Endothelial cell of umbilical vein (primary cell): Measurements from ENCODE around the gene TWF2. TPM values are rescaled to one million over a fixed set of nuclear protein-coding genes. Genes with fewer than 3 reads are reported as not detected.

Experiments
- BruUV-seq: library from RNA; stranded (reverse); fragments of 400-500 nt; replicated peaks from 2 replicates; lab custom pipeline; 2021; lab: Mats Ljungman, UMichigan
- CTCF ChIA-PET: fragments of 300-600, 350-600 bp; sonication (Branson Sonifier 250); formaldehyde crosslinking; loops from one replicate; lab custom pipeline; 2021; ENCODE audit warnings: antibody characterized with exemption, inconsistent platforms; lab: Charles Lee
- POLR2A ChIA-PET: fragments of 300-600, 350-600 bp; sonication (Branson Sonifier 250); formaldehyde crosslinking; loops from one replicate; lab custom pipeline; 2021; ENCODE audit warnings: antibody characterized with exemption, inconsistent platforms; lab: Charles Lee
- DNase-seq: peaks from one replicate; pipeline ENCODE4 v3.0.0-alpha.2; 2011; ENCODE audit warnings: low read depth, low spot score
- FAIRE-seq: peaks from 2 replicates; lab custom pipeline; 2011; peaks lifted over from hg19 to GRCh38; lab: Jason Lieb, UNC
- H2AFZ ChIP-seq: 2 replicates; pipeline ENCODE4 v1.6.0; 2012; ENCODE audit warnings: low read depth, low read length, control low read depth, inconsistent platforms
- H3K27ac ChIP-seq: 2 replicates; pipeline ENCODE4 v1.5.1; 2011; ENCODE audit warnings: low read depth, mild to moderate bottlenecking, control low read depth, low read length, moderate library complexity; ENCODE audit not compliant: insufficient read depth
- H3K27me3 ChIP-seq, 2 experiments: 2 replicates each; pipeline versions ENCODE4 v1.6.0 to v1.6.1; 2011; ENCODE audit warnings: low read length in 2 of 2, mixed read lengths in 1 of 2; ENCODE audit not compliant: control insufficient read depth in 2 of 2, insufficient read depth in 2 of 2
- H3K36me3 ChIP-seq, 2 experiments: 2 replicates in 1 of 2; 3 replicates in 1 of 2; pipeline ENCODE4 v1.5.1; 2011; ENCODE audit warnings: low read length in 2 of 2, mild to moderate bottlenecking in 1 of 2, moderate library complexity in 1 of 2; ENCODE audit not compliant: control insufficient read depth in 2 of 2, insufficient read depth in 2 of 2; ENCODE audit errors: extremely low read depth in 1 of 2
- H3K4me1 ChIP-seq: 3 replicates; pipeline ENCODE4 v1.5.1; 2011; ENCODE audit warnings: mild to moderate bottlenecking, low read length; ENCODE audit not compliant: control insufficient read depth, insufficient read depth; ENCODE audit errors: extremely low read depth
- H3K4me2 ChIP-seq: 2 replicates; pipeline ENCODE4 v1.6.1; 2011; ENCODE audit warnings: low read length, control low read depth, mixed read lengths; ENCODE audit not compliant: insufficient read depth
- H3K4me3 ChIP-seq, 3 experiments: fragments of 200-600 bp in 1 of 3; sonication (generic), shearing (Covaris generic) in 1 of 3; replicated peaks in 1 of 3; 2 replicates each; pipeline ENCODE4 v1.5.1; 2011 to 2016; ENCODE audit warnings: control low read depth in 3 of 3, low read length in 3 of 3, mild to moderate bottlenecking in 2 of 3, inconsistent platforms in 1 of 3, low read depth in 1 of 3, moderate library complexity in 1 of 3; ENCODE audit not compliant: insufficient read depth in 1 of 3
- H3K79me2 ChIP-seq: 2 replicates; pipeline ENCODE4 v1.6.0; 2012; ENCODE audit warnings: low read length, inconsistent platforms; ENCODE audit not compliant: control insufficient read depth, insufficient read depth
- H3K9ac ChIP-seq: replicated peaks from 2 replicates; pipeline ENCODE3; 2011; ENCODE audit warnings: low read length, control low read depth; ENCODE audit not compliant: insufficient read depth; ENCODE audit errors: extremely low read depth
- H3K9me1 ChIP-seq: replicated peaks from 3 replicates; pipeline ENCODE4 v1.6.0; 2011; ENCODE audit warnings: mild to moderate bottlenecking, low read length; ENCODE audit not compliant: control insufficient read depth, insufficient read depth; ENCODE audit errors: extremely low read depth
- H3K9me3 ChIP-seq: replicated peaks from 2 replicates; pipeline ENCODE4 v1.5.1; 2012; ENCODE audit warnings: low read length, inconsistent platforms; ENCODE audit not compliant: control insufficient read depth, insufficient read depth
- H4K20me1 ChIP-seq: replicated peaks from 2 replicates; pipeline ENCODE3; 2011; ENCODE audit warnings: mild to moderate bottlenecking, low read length; ENCODE audit not compliant: control insufficient read depth, insufficient read depth; ENCODE audit errors: extremely low read depth
- CTCF ChIP-seq, 2 donors: IDR thresholded peaks; 1 replicate in 1 of 2; 2 replicates in 1 of 2; pipeline ENCODE4 v1.5.1; 2011; ENCODE audit warnings: low read length in 2 of 2, mild to moderate bottlenecking in 2 of 2, moderate library complexity in 2 of 2, control low read depth in 1 of 2, inconsistent platforms in 1 of 2, low read depth in 1 of 2; ENCODE audit not compliant: insufficient read depth in 1 of 2; ENCODE audit errors: extremely low read depth in 1 of 2
- EZH2 ChIP-seq: IDR thresholded peaks from 2 replicates; pipeline ENCODE4 v1.6.1; 2012; ENCODE audit warnings: borderline replicate concordance, low read depth, mild to moderate bottlenecking, moderate library complexity, low read length, inconsistent platforms; ENCODE audit not compliant: severe bottlenecking
- POLR2A ChIP-seq: IDR thresholded peaks from 2 replicates; pipeline ENCODE4 v1.6.1; 2012; ENCODE audit warnings: low read depth, mild to moderate bottlenecking, control low read depth, low read length
- POLR2AphosphoS5 ChIP-seq: IDR thresholded peaks from 2 replicates; pipeline ENCODE4 v1.6.1; 2012; ENCODE audit warnings: low read depth, mild to moderate bottlenecking, control low read depth, low read length, moderate library complexity; ENCODE audit not compliant: insufficient read depth
- dilution Hi-C: fragments of 300-500 bp; cut with MboI; formaldehyde crosslinking; loops from one replicate; pipeline ENCODE4 v1.15.0; 2019; ENCODE audit warnings: low sequenced_read_pairs; ENCODE audit not compliant: extremely low pct_ligation_motif_present
- intact Hi-C: fragments of 100-400 bp; cut with micrococcal nuclease; formaldehyde crosslinking; loops from one replicate; pipeline ENCODE4 v1.10.0; 2022
- polyA plus RNA-seq, 4 experiments: library from polyadenylated mRNA; depleted of rRNA in 3 of 4; stranded (reverse) in 3 of 4; unstranded in 1 of 4; fragments of >200 nt; gene quantifications; 2 replicates each; pipeline versions ENCODE4 v1.2.1 to v1.2.3, GENCODE V29; 2011 to 2012; ENCODE audit warnings: missing spikeins in 1 of 4
- total RNA-seq: library from RNA; stranded (reverse); gene quantifications from 2 replicates; pipeline ENCODE4 v1.2.3, GENCODE V29; 2021

TWF2 gene
- total and polyA plus RNA-seq, 2 donors (not counting 3 experiments of a cell fraction or from before 2014, with no cell fraction given): 82.9 to 134 TPM

- Histone ChIP-seq H3K9me1 (no peaks in the 10 kb centered on the region), H3K9ac (peak within 1 kb of the TSS; percentile 87), H3K79me2 (peaks cover 46% of the 10 kb centered on the region), H3K4me2 (peak within 1 kb of the TSS; percentile 86), H3K36me3 (no peaks in the 10 kb centered on the region), H3K27ac (peak within 1 kb of the TSS; percentile 62), H3K9me3 (no peaks in the 10 kb centered on the region), H4K20me1 (no peaks in the 10 kb centered on the region), H2AFZ (peak within 1 kb of the TSS; percentile 60), H3K4me1 (peaks cover 34% of the 10 kb centered on the region), H3K4me3 (peak within 1 kb of the TSS; percentile 53 to 96 (median 87)), H3K27me3 (no peaks in the 10 kb centered on the region)
- no TSS peak for BruUV-seq
- dilution Hi-C loops: no loop called here
- intact Hi-C loops: loop anchor here (1.0 to 5.0 kb wide), 5 partner anchors 8 to 126 kb away; partner anchors contain the start of genes GLYCTK, POC1A and TWF2
- CTCF ChIA-PET: interaction anchor here (1.2 to 5.1 kb wide), 12 partner anchors 9 to 278 kb away, joined by 3 to 49 read pairs (median 9); partner anchors contain the start of genes GLYCTK and TWF2
- POLR2A ChIA-PET: interaction anchor here (1.0 to 2.9 kb wide), 4 partner anchors 9 to 61 kb away, joined by 3 to 9 read pairs (median 6); partner anchors contain the start of gene GLYCTK
- peak; percentile 94 for DNase-seq
- peak; percentile 90 for TF ChIP-seq POLR2AphosphoS5
- TF ChIP-seq POLR2A: peak; percentile 95
- no peak for TF ChIP-seq EZH2
- TF ChIP-seq CTCF (IDR thresholded peaks at IDR 0.05; ENCODE audit: extremely low read depth in 1 of 2, insufficient read depth in 1 of 2, low read depth in 1 of 2, low read length in 2 of 2): peak; percentile 35 to 57
- peak; percentile 87 for FAIRE-seq
These were observed 39.6 kb upstream of the TWF2 start, which contains the start of gene WDR82 for GRCh38 chr3:52278510-52279069. TSS of gene WDR82 (minus strand) at chr3:52278649. CDS start at chr3:52278361, 288 bp downstream.
